Measurements from ENCODE around the gene RGMA.

Gene RGMA

DNA sequence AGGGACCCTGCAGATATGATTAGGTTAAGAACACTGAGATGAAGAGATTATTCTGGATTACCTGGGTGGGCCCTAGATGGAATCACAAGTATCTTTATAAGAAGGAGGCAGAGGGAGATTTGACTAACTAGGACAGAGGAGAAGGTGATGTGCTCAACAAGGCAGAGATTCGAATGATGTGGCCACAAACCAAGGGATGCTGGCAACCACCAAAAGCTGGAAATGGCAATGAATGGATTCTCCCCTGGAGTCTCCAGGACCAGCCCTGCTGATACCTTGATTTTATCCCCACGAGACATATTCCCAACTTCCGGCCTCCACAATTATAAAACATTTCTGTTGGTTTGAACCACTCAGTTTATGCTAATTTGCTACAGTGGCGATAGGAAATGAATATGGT, 42.9 kb downstream of the RGMA start:
- Histone ChIP-seq H3K36me3 (replicated peaks in 1 of 2; ENCODE audit: control insufficient read depth in 2 of 2, insufficient read depth in 2 of 2, low read length in 2 of 2) (peaks cover 78 to 94% of the 10 kb centered on the region in 2 donors), H3K4me3 (ENCODE audit: low read length in 2 of 2) (no peak overlapping the region)
- WGBS, 2 donors (ENCODE audit: extremely low coverage in 2 of 2, insufficient read length in 2 of 2, insufficient replicate concordance in 1 of 2), result no CpG with 5 or more reads among the region's 4 CpGs

DNA sequence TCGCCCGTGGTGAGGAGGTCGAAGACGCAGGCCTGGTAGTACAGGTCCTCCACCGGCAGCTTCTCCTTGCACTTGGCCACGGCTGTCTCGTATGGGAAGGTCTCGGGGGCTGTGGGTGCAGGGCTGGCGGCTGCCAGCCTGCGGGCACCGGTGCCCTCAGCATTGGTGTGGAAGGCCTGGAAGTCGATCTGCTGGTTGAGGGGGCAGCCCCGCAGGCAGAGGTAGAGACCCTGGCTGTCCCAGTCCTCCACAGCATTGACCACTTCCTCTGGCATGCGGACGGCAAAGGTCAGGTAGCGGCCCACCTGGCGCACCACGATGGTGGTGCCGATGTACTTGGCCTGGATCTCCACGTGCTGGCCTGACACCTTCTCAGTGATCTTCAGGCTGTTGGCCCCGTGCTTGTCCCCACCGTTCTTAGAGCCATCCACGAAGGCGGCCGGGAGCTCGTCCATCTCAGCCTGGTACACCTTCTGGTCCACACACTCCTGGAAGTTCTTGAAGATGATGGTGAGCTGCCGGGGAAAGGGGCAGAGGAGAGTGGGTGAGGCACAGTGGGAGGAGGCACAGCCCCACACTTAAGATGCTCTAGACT, 43.7 kb downstream of the RGMA start:
- H3K27me3 ChIP-seq (ENCODE audit: control insufficient read depth in 3 of 3, insufficient read depth in 3 of 3, low read depth in 1 of 3, low read length in 3 of 3), result no peaks in the 10 kb centered on the region

More for the DNA sequence above, 42.9 kb downstream of the RGMA start:
- Histone ChIP-seq H3K9ac (ENCODE audit: low read depth, low read length, poor library complexity) (no peak overlapping the region), H2BK12ac (ENCODE audit: low read length) (no peak overlapping the region), H3K4me1 (ENCODE audit: control insufficient read depth in 2 of 2, insufficient read depth in 1 of 2, low read depth in 1 of 2, low read length in 2 of 2) (peaks cover 0 to 8% of the 10 kb centered on the region in 2 donors), H4K91ac (ENCODE audit: low read depth, low read length, poor library complexity) (no peak overlapping the region), H3K4ac (ENCODE audit: low read length) (no peak overlapping the region), H2AK5ac (ENCODE audit: low read depth, low read length) (no peak overlapping the region), H3K27ac (replicated peaks; ENCODE audit: low read length) (no peak overlapping the region), H2AFZ (ENCODE audit: low read length) (no peak overlapping the region), H3K23ac (ENCODE audit: low read depth, low read length, poor library complexity) (no peak overlapping the region), H3K18ac (ENCODE audit: low read length) (no peak overlapping the region), H3K79me1 (ENCODE audit: low read depth, low read length) (peaks cover 38% of the 10 kb centered on the region), H2BK15ac (ENCODE audit: low read length) (no peak overlapping the region), H3K9me3 (replicated peaks in 1 of 2; ENCODE audit: control insufficient read depth in 2 of 2, insufficient read depth in 1 of 2, low read depth in 1 of 2, low read length in 2 of 2) (peaks cover 14 to 26% of the 10 kb centered on the region in 2 donors), H3K4me2 (ENCODE audit: insufficient read depth, low read length, poor library complexity, severe bottlenecking) (no peak overlapping the region), H4K8ac (ENCODE audit: low read depth, low read length) (no peak overlapping the region), H3K27me3 (ENCODE audit: control insufficient read depth in 3 of 3, insufficient read depth in 3 of 3, low read depth in 1 of 3, low read length in 3 of 3) (no peaks in the 10 kb centered on the region), H3K14ac (ENCODE audit: low read length) (no peak overlapping the region), H2BK120ac (ENCODE audit: low read depth, low read length) (no peak overlapping the region), H2BK5ac (ENCODE audit: low read length) (no peak overlapping the region)
- no peak for DNase-seq (ENCODE audit: low spot score)

DNA sequence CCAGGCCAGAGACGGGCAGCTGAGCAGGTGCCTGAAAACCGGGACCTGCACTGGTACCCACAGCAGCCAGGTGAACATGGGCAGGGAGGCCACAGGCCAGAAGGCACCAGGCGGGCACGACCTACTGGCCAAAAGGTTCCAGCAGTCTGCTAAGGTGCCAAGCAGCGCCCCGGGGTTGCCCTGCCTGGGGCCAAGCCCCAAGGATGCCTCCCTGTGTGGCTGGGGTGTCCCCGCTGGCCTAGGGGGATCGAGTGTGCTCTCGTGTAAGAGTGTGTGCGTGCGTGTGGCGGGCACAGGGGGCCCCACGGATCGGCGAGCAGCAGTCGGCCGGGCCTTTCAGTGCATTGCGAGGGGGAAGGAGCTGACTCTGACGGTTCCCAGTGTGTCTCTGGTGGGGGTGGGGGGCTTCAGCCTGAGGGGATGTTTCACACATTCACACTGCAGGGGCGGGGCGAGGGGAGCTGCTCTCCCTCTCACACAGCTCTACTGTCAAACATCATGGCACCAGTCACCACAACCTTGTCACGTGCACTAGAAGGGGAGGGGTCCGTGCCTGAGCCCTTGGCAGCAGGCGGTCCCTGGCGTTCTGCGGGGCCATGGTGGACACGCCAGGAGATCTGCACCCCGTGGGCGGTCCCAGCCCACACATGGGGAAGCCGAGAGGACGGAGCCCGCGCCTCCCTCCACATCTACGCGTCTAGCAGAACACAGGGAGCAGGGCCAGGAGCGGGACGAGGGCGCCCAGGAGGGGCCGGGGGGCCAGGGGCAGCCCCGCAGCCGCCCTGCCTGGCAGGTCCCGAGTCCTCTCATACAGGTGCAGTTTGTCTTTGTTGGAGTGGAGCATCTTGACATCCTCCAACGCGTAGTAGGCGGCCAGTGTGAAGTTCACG, 44.5 kb downstream of the RGMA start:
- peak overlapping the region in 1 of 2 donors; percentile 28 for H3K4me3 ChIP-seq (ENCODE audit: low read length in 2 of 2)
- H3K9ac ChIP-seq (ENCODE audit: low read depth, low read length, poor library complexity), result peak overlapping the region; percentile 46
- H3K36me3 ChIP-seq (replicated peaks in 1 of 2; ENCODE audit: control insufficient read depth in 2 of 2, insufficient read depth in 2 of 2, low read length in 2 of 2), result peaks cover 63 to 82% of the 10 kb centered on the region in 2 donors
- H3K79me1 ChIP-seq (ENCODE audit: low read depth, low read length), result peaks cover 32% of the 10 kb centered on the region
- no peak overlapping the region for H3K4ac ChIP-seq (ENCODE audit: low read length)
- no peaks in the 10 kb centered on the region for H3K27me3 ChIP-seq (ENCODE audit: control insufficient read depth in 3 of 3, insufficient read depth in 3 of 3, low read depth in 1 of 3, low read length in 3 of 3)
- peak overlapping the region; percentile 14 for H3K27ac ChIP-seq (replicated peaks; ENCODE audit: low read length)
- WGBS, 2 donors (ENCODE audit: extremely low coverage in 2 of 2, insufficient read length in 2 of 2, insufficient replicate concordance in 1 of 2), result no CpG with 5 or more reads among the region's 46 CpGs
- H3K4me1 ChIP-seq (ENCODE audit: control insufficient read depth in 2 of 2, insufficient read depth in 1 of 2, low read depth in 1 of 2, low read length in 2 of 2), result peaks cover 0 to 8% of the 10 kb centered on the region in 2 donors
- H4K91ac ChIP-seq (ENCODE audit: low read depth, low read length, poor library complexity), result no peak overlapping the region
- no peak overlapping the region for H2BK5ac ChIP-seq (ENCODE audit: low read length)
- H3K23ac ChIP-seq (ENCODE audit: low read depth, low read length, poor library complexity), result peak overlapping the region; percentile 75
- H3K9me3 ChIP-seq (replicated peaks in 1 of 2; ENCODE audit: control insufficient read depth in 2 of 2, insufficient read depth in 1 of 2, low read depth in 1 of 2, low read length in 2 of 2), result peaks cover 14 to 24% of the 10 kb centered on the region in 2 donors
- no peak overlapping the region for H2AFZ ChIP-seq (ENCODE audit: low read length)
- H2BK120ac ChIP-seq (ENCODE audit: low read depth, low read length), result no peak overlapping the region
- H2AK5ac ChIP-seq (ENCODE audit: low read depth, low read length), result no peak overlapping the region
- no peak overlapping the region for H4K8ac ChIP-seq (ENCODE audit: low read depth, low read length)
- peak overlapping the region; percentile 5 for H3K14ac ChIP-seq (ENCODE audit: low read length)
- peak overlapping the region; percentile 72 for H3K18ac ChIP-seq (ENCODE audit: low read length)
- H2BK12ac ChIP-seq (ENCODE audit: low read length), result no peak overlapping the region
- H3K4me2 ChIP-seq (ENCODE audit: insufficient read depth, low read length, poor library complexity, severe bottlenecking), result no peak overlapping the region
- H2BK15ac ChIP-seq (ENCODE audit: low read length), result no peak overlapping the region
- DNase-seq (ENCODE audit: low spot score), result no peak

More for the DNA sequence above, 43.7 kb downstream of the RGMA start:
- Histone ChIP-seq H2BK15ac (ENCODE audit: low read length) (no peak overlapping the region), H3K4me3 (ENCODE audit: low read length in 2 of 2) (peak overlapping the region in 1 of 2 donors; percentile 28), H2BK5ac (ENCODE audit: low read length) (no peak overlapping the region), H3K14ac (ENCODE audit: low read length) (no peak overlapping the region), H2AFZ (ENCODE audit: low read length) (no peak overlapping the region), H3K27ac (replicated peaks; ENCODE audit: low read length) (no peak overlapping the region), H2BK120ac (ENCODE audit: low read depth, low read length) (no peak overlapping the region), H2AK5ac (ENCODE audit: low read depth, low read length) (no peak overlapping the region), H3K79me1 (ENCODE audit: low read depth, low read length) (peaks cover 32% of the 10 kb centered on the region), H4K91ac (ENCODE audit: low read depth, low read length, poor library complexity) (no peak overlapping the region), H3K18ac (ENCODE audit: low read length) (peak overlapping the region; percentile 11), H2BK12ac (ENCODE audit: low read length) (no peak overlapping the region), H3K4me1 (ENCODE audit: control insufficient read depth in 2 of 2, insufficient read depth in 1 of 2, low read depth in 1 of 2, low read length in 2 of 2) (peaks cover 0 to 8% of the 10 kb centered on the region in 2 donors), H3K9ac (ENCODE audit: low read depth, low read length, poor library complexity) (no peak overlapping the region), H3K4me2 (ENCODE audit: insufficient read depth, low read length, poor library complexity, severe bottlenecking) (no peak overlapping the region), H3K9me3 (replicated peaks in 1 of 2; ENCODE audit: control insufficient read depth in 2 of 2, insufficient read depth in 1 of 2, low read depth in 1 of 2, low read length in 2 of 2) (peaks cover 14 to 26% of the 10 kb centered on the region in 2 donors), H3K4ac (ENCODE audit: low read length) (no peak overlapping the region), H3K23ac (ENCODE audit: low read depth, low read length, poor library complexity) (peak overlapping the region; percentile 40), H4K8ac (ENCODE audit: low read depth, low read length) (no peak overlapping the region), H3K36me3 (replicated peaks in 1 of 2; ENCODE audit: control insufficient read depth in 2 of 2, insufficient read depth in 2 of 2, low read length in 2 of 2) (peaks cover 70 to 89% of the 10 kb centered on the region in 2 donors)
- no CpG with 5 or more reads among the region's 27 CpGs for WGBS, 2 donors (ENCODE audit: extremely low coverage in 2 of 2, insufficient read length in 2 of 2, insufficient replicate concordance in 1 of 2)
- no peak for DNase-seq (ENCODE audit: low spot score)
